Common myeloid progenitor, CD34-positive (primary cell): ENCODE data around the gene POLR2L.
A peak's percentile ranks its signal among the peaks of the same experiment; 100 is the strongest.

Experiments used
- CTCF ChIA-PET: fragments of 350-600 bp; sonication (Branson Sonifier 250); formaldehyde crosslinking; loops from one replicate; lab custom pipeline; 2021; ENCODE audit warnings: antibody characterized with exemption; lab: Charles Lee
- POLR2A ChIA-PET: fragments of 350-600 bp; sonication (Branson Sonifier 250); formaldehyde crosslinking; loops from one replicate; lab custom pipeline; 2021; ENCODE audit warnings: antibody characterized with exemption; lab: Charles Lee
- DNase-seq, 3 donors: peaks; one replicate each; pipeline versions ENCODE4 v3.0.0 to v3.0.0-alpha.2; 2013
- H3K27ac ChIP-seq, 2 experiments: 1 replicate in 1 of 2; 2 replicates in 1 of 2; pipeline ENCODE4 v1.7.0; 2013; ENCODE audit warnings: inconsistent platforms in 2 of 2, low read length in 2 of 2, mild to moderate bottlenecking in 2 of 2, low read depth in 1 of 2, moderate library complexity in 1 of 2; ENCODE audit not compliant: severe bottlenecking in 2 of 2, insufficient read depth in 1 of 2, poor library complexity in 1 of 2
- H3K27me3 ChIP-seq, 5 experiments: replicated peaks in 2 of 5; 1 replicate in 3 of 5; 2 replicates in 2 of 5; pipeline versions ENCODE4 v1.6.1 to v1.7.0; 2013; ENCODE audit warnings: low read length in 4 of 5, mild to moderate bottlenecking in 2 of 5, moderate library complexity in 2 of 5, inconsistent platforms in 1 of 5; ENCODE audit not compliant: insufficient read depth in 5 of 5, control insufficient read depth in 4 of 5
- H3K36me3 ChIP-seq, 4 experiments: 1 replicate in 2 of 4; 2 replicates in 2 of 4; pipeline versions ENCODE4 v1.6.1 to v1.7.0; 2013; ENCODE audit warnings: low read length in 3 of 4, control low read depth in 1 of 4, mild to moderate bottlenecking in 1 of 4; ENCODE audit not compliant: control insufficient read depth in 4 of 4, insufficient read depth in 4 of 4
- H3K4me1 ChIP-seq, 4 experiments: 1 replicate in 3 of 4; 2 replicates in 1 of 4; pipeline versions ENCODE4 v1.6.1 to v1.7.1; 2013; ENCODE audit warnings: low read length in 3 of 4, mild to moderate bottlenecking in 3 of 4, control low read depth in 1 of 4, inconsistent platforms in 1 of 4, moderate library complexity in 1 of 4; ENCODE audit not compliant: control insufficient read depth in 4 of 4, insufficient read depth in 4 of 4; ENCODE audit errors: control extremely low read depth in 1 of 4
- H3K4me3 ChIP-seq, 7 experiments: 1 replicate in 4 of 7; 2 replicates in 3 of 7; pipeline versions ENCODE4 v1.5.1 to v1.7.0; 2013; ENCODE audit warnings: mild to moderate bottlenecking in 7 of 7, low read length in 6 of 7, moderate library complexity in 6 of 7, inconsistent platforms in 2 of 7, low read depth in 2 of 7, control low read depth in 1 of 7; ENCODE audit not compliant: insufficient read depth in 4 of 7, control insufficient read depth in 1 of 7; ENCODE audit errors: extremely low read depth in 1 of 7
- H3K9me3 ChIP-seq, 5 experiments: 1 replicate in 4 of 5; 2 replicates in 1 of 5; pipeline versions ENCODE4 v1.6.1 to v1.7.1; 2013; ENCODE audit warnings: low read length in 4 of 5, mild to moderate bottlenecking in 2 of 5, inconsistent platforms in 1 of 5, low read depth in 1 of 5, moderate library complexity in 1 of 5; ENCODE audit not compliant: control insufficient read depth in 4 of 5, insufficient read depth in 2 of 5; ENCODE audit errors: control extremely low read depth in 1 of 5
- WGBS: methylation state at CpG from one replicate; pipeline ENCODE4 v1.1.5; 2013; ENCODE audit not compliant: insufficient coverage; 5-methylcytosine and 5-hydroxymethylcytosine counted together

Gene POLR2L

GRCh38 chr11:831118-831864 lies 11.0 kb downstream of the POLR2L start:
- DNase-seq = no peak
- no peaks in the 10 kb centered on the region for H3K9me3 ChIP-seq
- peak overlapping the region in 1 of 7 experiments; percentile 55 for H3K4me3 ChIP-seq
- ChIA-PET POLR2A (interaction anchor here (0.6 to 4.1 kb wide), 5 partner anchors 9 to 25 kb away, joined by 3 to 19 read pairs (median 3); partner anchors contain the start of genes PNPLA2, POLR2L and TSPAN4), CTCF (interaction anchor here (1.0 to 1.9 kb wide), 6 partner anchors 9 to 20 kb away, joined by 4 to 10 read pairs (median 6); partner anchors contain the start of gene PNPLA2)
- H3K4me1 ChIP-seq = peaks cover 0 to 82% (median 73%) of the 10 kb centered on the region in 4 experiments
- peaks cover 0 to 56% (median 22%) of the 10 kb centered on the region in 5 experiments for H3K27me3 ChIP-seq
- no peak overlapping the region for H3K27ac ChIP-seq
- WGBS = 80% methylated on average over 26 of the region's 31 CpGs
- H3K36me3 ChIP-seq = peaks cover 0 to 2% (median 0%) of the 10 kb centered on the region in 4 experiments

DNA sequence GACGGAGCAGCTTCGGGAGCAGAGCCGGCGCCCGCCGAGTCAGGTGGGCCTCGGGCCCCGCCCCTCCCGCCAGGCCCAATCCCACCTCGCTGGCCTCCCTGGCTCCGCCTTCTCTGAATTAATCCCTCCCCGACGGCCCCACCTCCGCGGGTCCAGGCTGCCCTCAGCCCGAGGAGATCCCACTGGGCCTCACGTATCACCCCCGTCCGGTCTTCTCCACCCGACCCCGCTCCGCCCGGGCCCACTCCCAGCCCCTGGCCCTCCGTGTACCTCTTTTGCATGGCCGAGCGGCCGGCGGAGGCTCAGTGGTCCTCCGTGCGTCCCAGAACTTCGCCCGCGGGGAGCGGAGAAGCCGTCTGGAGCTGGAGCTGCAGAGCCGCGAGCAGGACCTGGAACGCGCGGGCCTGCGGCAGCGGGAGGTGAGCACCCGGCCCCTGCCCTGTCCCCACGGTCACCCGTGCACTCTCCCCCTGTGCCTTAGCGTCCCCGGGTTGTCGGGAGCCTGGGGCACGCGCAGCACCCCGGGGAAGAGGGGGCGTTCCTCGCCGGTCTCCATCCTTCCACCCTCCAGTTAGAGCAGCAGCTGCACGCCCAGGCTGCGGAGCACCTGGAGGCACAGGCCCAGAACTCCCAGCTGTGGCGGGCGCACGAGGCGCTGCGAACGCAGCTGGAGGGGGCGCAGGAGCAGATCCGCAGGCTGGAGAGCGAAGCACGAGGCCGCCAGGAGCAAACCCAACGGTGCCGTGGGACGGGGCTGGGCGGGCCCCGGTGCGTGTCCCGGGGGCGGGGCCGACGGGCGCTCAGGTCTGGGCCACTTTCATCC lies 11.8 kb downstream of the POLR2L start:
- H3K4me3 ChIP-seq = peak overlapping the region; percentile 5 to 62 (median 32)
- ChIA-PET CTCF (interaction anchor here (1.0 to 1.9 kb wide), 6 partner anchors 8 to 19 kb away, joined by 4 to 10 read pairs (median 6); partner anchors contain the start of gene PNPLA2), POLR2A (interaction anchor here (0.9 to 4.1 kb wide), 4 partner anchors 8 to 14 kb away, joined by 3 to 19 read pairs (median 6); partner anchors contain the start of genes PNPLA2, POLR2L and TSPAN4)
- H3K9me3 ChIP-seq = no peaks in the 10 kb centered on the region
- peak; percentile 43 to 71 (median 67) for DNase-seq
- H3K27me3 ChIP-seq = peaks cover 0 to 58% (median 22%) of the 10 kb centered on the region in 5 experiments
- peaks cover 0 to 2% (median under 1%) of the 10 kb centered on the region in 4 experiments for H3K36me3 ChIP-seq
- 1% methylated on average over 63 of the region's 78 CpGs for WGBS
- H3K27ac ChIP-seq = no peak overlapping the region
- peaks cover 0 to 88% (median 81%) of the 10 kb centered on the region in 4 experiments for H3K4me1 ChIP-seq

DNA sequence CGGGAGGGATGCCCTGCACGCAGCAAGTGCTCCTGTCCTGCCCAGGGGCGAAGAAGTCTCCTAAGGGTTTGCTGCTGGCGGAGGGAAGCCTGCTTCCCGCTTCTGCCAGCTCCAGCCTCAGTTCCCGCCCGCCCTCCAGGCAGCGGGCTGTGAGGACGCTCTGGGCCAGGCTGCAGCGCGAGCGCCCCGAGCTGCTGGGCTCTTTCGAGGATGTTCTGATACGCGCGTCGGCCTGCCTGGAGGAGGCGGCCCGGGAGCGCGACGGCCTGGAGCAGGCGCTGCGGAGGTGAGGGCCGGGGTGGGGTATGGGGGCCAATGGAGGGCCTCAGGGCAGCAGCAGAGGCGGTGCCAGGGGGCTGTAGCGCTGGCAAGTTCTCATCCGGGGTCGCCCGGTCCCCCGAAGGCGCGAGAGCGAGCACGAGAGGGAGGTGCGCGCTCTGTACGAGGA lies 12.5 kb downstream of the POLR2L start:
- H3K4me1 ChIP-seq = peaks cover 0 to 83% (median 79%) of the 10 kb centered on the region in 4 experiments
- ChIA-PET POLR2A (interaction anchor here (1.9 kb wide), 1 partner anchor 10 kb away, joined by 10 read pairs; the partner anchor contains the start of gene PNPLA2), CTCF (interaction anchor here (1.0 to 2.1 kb wide), 4 partner anchors 11 to 20 kb away, joined by 3 to 15 read pairs (median 4); partner anchors contain the start of genes PNPLA2 and RPLP2)
- peak overlapping the region; percentile 11 to 62 (median 25) for H3K4me3 ChIP-seq
- no peak for DNase-seq
- H3K27me3 ChIP-seq = peaks cover 0 to 59% (median 22%) of the 10 kb centered on the region in 5 experiments
- no peak overlapping the region for H3K27ac ChIP-seq
- H3K9me3 ChIP-seq = no peaks in the 10 kb centered on the region
- H3K36me3 ChIP-seq = peaks cover 0 to 8% (median 5%) of the 10 kb centered on the region in 4 experiments
- WGBS = under 1% methylated on average over 30 of the region's 39 CpGs

GRCh38 chr11:829176-829846 lies 13.0 kb downstream of the POLR2L start:
- no peak for DNase-seq
- Histone ChIP-seq H3K36me3 (peaks cover 0 to 14% (median 7%) of the 10 kb centered on the region in 4 experiments), H3K27ac (no peak overlapping the region), H3K4me3 (peak overlapping the region in 6 of 7 experiments; percentile 13 to 62 (median 38)), H3K9me3 (no peaks in the 10 kb centered on the region), H3K4me1 (peaks cover 0 to 77% (median 74%) of the 10 kb centered on the region in 4 experiments), H3K27me3 (peaks cover 0 to 58% (median 22%) of the 10 kb centered on the region in 5 experiments)
- ChIA-PET CTCF (interaction anchor here (1.0 to 2.1 kb wide), 3 partner anchors 10 to 20 kb away, joined by 3 to 15 read pairs (median 5); partner anchors contain the start of genes PNPLA2 and RPLP2), POLR2A (interaction anchor here (1.1 to 1.9 kb wide), 3 partner anchors 9 to 13 kb away, joined by 5 to 10 read pairs (median 6); partner anchors contain the start of genes PNPLA2 and POLR2L)
- WGBS = under 1% methylated on average over 32 of the region's 40 CpGs

GRCh38 chr11:828506-829175 lies 13.7 kb downstream of the POLR2L start:
- Histone ChIP-seq H3K27ac (no peak overlapping the region), H3K4me1 (peaks cover 0 to 72% (median 69%) of the 10 kb centered on the region in 4 experiments), H3K9me3 (no peaks in the 10 kb centered on the region), H3K4me3 (peak overlapping the region in 4 of 7 experiments; percentile 13 to 62 (median 54)), H3K36me3 (peaks cover 0 to 21% (median 13%) of the 10 kb centered on the region in 4 experiments), H3K27me3 (peaks cover 0 to 56% (median 22%) of the 10 kb centered on the region in 5 experiments)
- 87% methylated on average over 12 of the region's 21 CpGs for WGBS
- CTCF ChIA-PET = interaction anchor here (1.0 to 2.1 kb wide), 4 partner anchors 10 to 19 kb away, joined by 3 to 15 read pairs (median 4); partner anchors contain the start of genes PNPLA2 and RPLP2
- DNase-seq = peak in 1 of 3 donors; percentile 37
- POLR2A ChIA-PET = interaction anchor here (1.1 to 1.6 kb wide), 2 partner anchors 10 to 13 kb away, joined by 5 to 6 read pairs; partner anchors contain the start of genes PNPLA2 and POLR2L
